HCT116 (cell line): ENCODE measurements around the gene GID4. TPM values are rescaled to one million over a fixed set of nuclear protein-coding genes. Genes with fewer than 3 reads are reported as not detected.

Experiments
- ATAC-seq: fragments of 200-7000 bp; cut with Tn5 transposase; 2 replicates; pipeline ENCODE4 v1.9.1; 2020; ENCODE audit warnings: mild to moderate bottlenecking, moderate library complexity
- BruUV-seq: library from RNA; stranded (reverse); fragments of 400-500 nt; replicated peaks from 2 replicates; lab custom pipeline; 2021; lab: Mats Ljungman, UMichigan
- CTCF ChIA-PET: fragments of 300-600 bp; sonication (Branson Sonifier 250); formaldehyde crosslinking; loops from one replicate; lab custom pipeline; 2021; ENCODE audit warnings: antibody characterized with exemption; lab: Charles Lee
- POLR2A ChIA-PET: fragments of 300-600, 350-600 bp; sonication (Branson Sonifier 250); formaldehyde crosslinking; loops from one replicate; lab custom pipeline; 2021; ENCODE audit warnings: antibody characterized with exemption; lab: Charles Lee
- RAD21 ChIA-PET, 2 experiments: fragments of 300-600 bp; sonication (Branson Sonifier 250); formaldehyde crosslinking; loops; one replicate each; lab custom pipeline; 2023; ENCODE audit warnings: low total read pairs in 2 of 2; ENCODE audit not compliant: uncharacterized antibody in 2 of 2, unreplicated experiment in 2 of 2, low non-redundant PET in 1 of 2; lab: Charles Lee
- DNase-seq: peaks from one replicate; pipeline ENCODE4 v3.0.0-alpha.2; 2010; ENCODE audit warnings: low read depth, low spot score
- H2AFZ ChIP-seq: fragments of 200-600 bp; shearing (Covaris generic), sonication (generic); 2 replicates; pipeline ENCODE4 v1.6.1; 2017; ENCODE audit warnings: low read depth, mixed run types, mixed read lengths, antibody characterized with exemption, low read length; ENCODE audit not compliant: poor library complexity, severe bottlenecking
- H3K27ac ChIP-seq: 2 replicates; pipeline ENCODE4 v1.5.1; 2012; ENCODE audit warnings: low read depth, low read length
- H3K27me3 ChIP-seq: fragments of 200-600 bp; sonication (generic); 2 replicates; pipeline ENCODE4 v1.6.1; 2016; ENCODE audit warnings: mixed run types, low read length, mixed read lengths; ENCODE audit not compliant: insufficient read depth
- H3K36me3 ChIP-seq, 2 experiments: fragments of 200-500 bp in 1 of 2; fragments of 200-600 bp in 1 of 2; sonication (Bioruptor generic) in 1 of 2; sonication (generic) in 1 of 2; 2 replicates each; pipeline versions ENCODE4 v1.5.1 to v1.6.1; 2014 to 2016; ENCODE audit warnings: low read length in 2 of 2, inconsistent platforms in 1 of 2, mixed read lengths in 1 of 2, mixed run types in 1 of 2; ENCODE audit not compliant: insufficient read depth in 2 of 2, control insufficient read depth in 1 of 2
- H3K4me1 ChIP-seq, 2 experiments: fragments of 200-600 bp in 1 of 2; sonication (generic) in 1 of 2; 2 replicates each; pipeline versions ENCODE4 v1.5.1 to v1.6.1; 2012 to 2017; ENCODE audit warnings: low read length in 2 of 2, inconsistent platforms in 1 of 2, mild to moderate bottlenecking in 1 of 2, mixed read lengths in 1 of 2, mixed run types in 1 of 2, moderate library complexity in 1 of 2; ENCODE audit not compliant: insufficient read depth in 2 of 2, control insufficient read depth in 1 of 2
- H3K4me2 ChIP-seq: fragments of 200-600 bp; sonication (generic); 2 replicates; pipeline ENCODE4 v1.6.1; 2017; ENCODE audit warnings: mixed run types, low read length, mixed read lengths
- H3K4me3 ChIP-seq, 2 experiments: fragments of 200-600 bp in 1 of 2; sonication (generic) in 1 of 2; replicated peaks in 1 of 2; 2 replicates each; pipeline ENCODE4 v1.5.1; 2011 to 2016; ENCODE audit warnings: low read length in 2 of 2, control low read depth in 1 of 2, low read depth in 1 of 2, mild to moderate bottlenecking in 1 of 2, mixed read lengths in 1 of 2, mixed run types in 1 of 2
- H3K79me2 ChIP-seq: fragments of 200-600 bp; sonication (generic); 2 replicates; pipeline ENCODE4 v1.6.1; 2017; ENCODE audit warnings: mild to moderate bottlenecking, mixed run types, low read length, moderate library complexity, mixed read lengths; ENCODE audit not compliant: insufficient read depth
- H3K9ac ChIP-seq: fragments of 200-600 bp; sonication (generic); 2 replicates; pipeline ENCODE4 v1.6.1; 2016; ENCODE audit warnings: low read length, mixed read lengths
- H3K9me2 ChIP-seq: fragments of 200-600 bp; sonication (generic), shearing (Covaris generic); 2 replicates; pipeline ENCODE4 v1.6.1; 2017; ENCODE audit warnings: mixed run types, mild to moderate bottlenecking, moderate library complexity; ENCODE audit not compliant: insufficient read depth
- H3K9me3 ChIP-seq, 2 experiments: fragments of 200-500 bp in 1 of 2; fragments of 200-600 bp in 1 of 2; sonication (Bioruptor generic) in 1 of 2; sonication (generic) in 1 of 2; 2 replicates each; pipeline ENCODE4 v1.6.1; 2014 to 2017; ENCODE audit warnings: low read length in 2 of 2, mixed read lengths in 2 of 2, inconsistent platforms in 1 of 2, low read depth in 1 of 2, mild to moderate bottlenecking in 1 of 2, mixed run types in 1 of 2, moderate library complexity in 1 of 2; ENCODE audit not compliant: control insufficient read depth in 1 of 2, insufficient read depth in 1 of 2
- H4K20me1 ChIP-seq: fragments of 200-600 bp; sonication (generic), shearing (Covaris generic); 2 replicates; pipeline ENCODE4 v1.6.1; 2017; ENCODE audit warnings: mixed run types, mild to moderate bottlenecking, moderate library complexity; ENCODE audit not compliant: insufficient read depth
- ATF3 ChIP-seq: IDR thresholded peaks from 2 replicates; pipeline ENCODE4 v1.6.1; 2012
- CBX3 ChIP-seq: IDR thresholded peaks from 2 replicates; pipeline ENCODE4 v1.6.1; 2012; ENCODE audit warnings: low read depth
- CTCF ChIP-seq, 3 experiments: fragments of 200-600 bp in 1 of 3; sonication (generic) in 1 of 3; IDR thresholded peaks in 2 of 3; conservative IDR thresholded peaks in 1 of 3; 2 replicates each; pipeline ENCODE4 v1.5.1; 2012 to 2017; ENCODE audit warnings: low read depth in 2 of 3, low read length in 2 of 3, antibody characterized with exemption in 1 of 3, borderline replicate concordance in 1 of 3, control low read depth in 1 of 3, mild to moderate bottlenecking in 1 of 3, mixed read lengths in 1 of 3, mixed run types in 1 of 3, moderate library complexity in 1 of 3; ENCODE audit not compliant: insufficient read depth in 1 of 3
- EGR1 ChIP-seq: IDR thresholded peaks from 2 replicates; pipeline ENCODE4 v1.6.1; 2012; ENCODE audit warnings: low read depth
- EZH2 ChIP-seq: fragments of 200-600 bp; sonication (generic); IDR thresholded peaks from 2 replicates; pipeline ENCODE4 v1.6.1; 2017; ENCODE audit warnings: antibody characterized with exemption, mixed run types
- EZH2phosphoT487 ChIP-seq: fragments of 200-600 bp; IDR thresholded peaks from 2 replicates; pipeline ENCODE4 v1.6.1; 2018; ENCODE audit warnings: antibody characterized with exemption, borderline replicate concordance
- JUND ChIP-seq: IDR thresholded peaks from 2 replicates; pipeline ENCODE4 v1.6.1; 2012
- MAX ChIP-seq: IDR thresholded peaks from 2 replicates; pipeline ENCODE4 v1.6.1; 2012
- POLR2A ChIP-seq: IDR thresholded peaks from 2 replicates; pipeline ENCODE4 v1.7.0; 2011; ENCODE audit warnings: borderline replicate concordance; ENCODE audit not compliant: insufficient read depth, insufficient read length; ENCODE audit errors: extremely low read depth
- RAD21 ChIP-seq: IDR thresholded peaks from 2 replicates; pipeline ENCODE4 v1.6.1; 2012; ENCODE audit warnings: low read depth, mild to moderate bottlenecking
- REST ChIP-seq: IDR thresholded peaks from 2 replicates; pipeline ENCODE4 v1.6.1; 2012; ENCODE audit warnings: low read depth
- SP1 ChIP-seq: IDR thresholded peaks from 2 replicates; pipeline ENCODE4 v1.6.1; 2012; ENCODE audit warnings: low read depth
- SRF ChIP-seq: IDR thresholded peaks from 2 replicates; pipeline ENCODE4 v1.6.1; 2012; ENCODE audit warnings: low read depth
- TCF7L2 ChIP-seq: IDR thresholded peaks from 2 replicates; pipeline ENCODE4 v1.7.0; 2011; ENCODE audit warnings: borderline replicate concordance, inconsistent platforms; ENCODE audit not compliant: insufficient read depth, insufficient read length; ENCODE audit errors: extremely low read depth
- YY1 ChIP-seq: IDR thresholded peaks from 2 replicates; pipeline ENCODE4 v1.6.1; 2011; ENCODE audit warnings: low read length, low read depth, moderate library complexity, mild to moderate bottlenecking; ENCODE audit not compliant: insufficient replicate concordance; ENCODE audit errors: extremely low read depth
- ZFX ChIP-seq: fragments of 450-650 bp; IDR thresholded peaks from 2 replicates; pipeline ENCODE4 v1.6.1; 2017
- intact Hi-C: fragments of 100-400 bp; cut with micrococcal nuclease; formaldehyde crosslinking; loops from 2 replicates; pipeline ENCODE4 v1.10.0; 2022
- total RNA-seq: library from RNA; stranded (reverse); gene quantifications from one replicate; pipeline ENCODE4 v1.2.1, GENCODE V29; 2021; ENCODE audit not compliant: unreplicated experiment

Gene GID4
- total RNA-seq, 1 experiment from 2014 or later: 10.8 TPM

- Histone ChIP-seq H3K9me2 (no peaks in the 10 kb centered on the region), H2AFZ (no peak overlapping the region), H3K4me1 (no peaks in the 10 kb centered on the region), H4K20me1 (no peaks in the 10 kb centered on the region), H3K9ac (no peak overlapping the region), H3K4me3 (no peak overlapping the region), H3K27me3 (no peaks in the 10 kb centered on the region), H3K79me2 (no peaks in the 10 kb centered on the region), H3K27ac (no peak overlapping the region), H3K4me2 (no peak overlapping the region), H3K9me3 (no peaks in the 10 kb centered on the region)
- ChIA-PET CTCF (no interaction called here), POLR2A (no interaction called here), RAD21 (no interaction called here)
- intact Hi-C loops: no loop called here
- ATAC-seq: no peak
- DNase-seq: no peak
- TF ChIP-seq JUND (no peak), ATF3 (no peak), EGR1 (no peak), SP1 (no peak), YY1 (no peak), SRF (no peak), POLR2A (no peak), TCF7L2 (no peak), MAX (no peak), ZFX (no peak), REST (no peak), EZH2phosphoT487 (no peak), CTCF (IDR thresholded peaks at IDR 0.05 in 2 of 3, conservative IDR thresholded peaks at IDR 0.05 in 1 of 3; ENCODE audit: borderline replicate concordance in 1 of 3, insufficient read depth in 1 of 3, low read depth in 2 of 3, low read length in 2 of 3) (no peak), CBX3 (no peak), EZH2 (no peak), RAD21 (no peak)
- TF ChIP-seq, all 23 proteins: peak for 0
- H3K36me3 ChIP-seq: peaks cover 12 to 19% of the 10 kb centered on the region in 2 experiments; a peak in 3 of 4 replicates
- BruUV-seq: no TSS peak
Observed at GRCh38 chr17:18102640-18103039, 63.4 kb downstream of the GID4 start.
